ENCODE results near the gene RGS7.
"Not testable (repeated sequence)": the region's sequence is repeated elsewhere in the genome, so short reads cannot be mapped to it uniquely, and the experiment has no call there.

The RGS7 gene

DNA sequence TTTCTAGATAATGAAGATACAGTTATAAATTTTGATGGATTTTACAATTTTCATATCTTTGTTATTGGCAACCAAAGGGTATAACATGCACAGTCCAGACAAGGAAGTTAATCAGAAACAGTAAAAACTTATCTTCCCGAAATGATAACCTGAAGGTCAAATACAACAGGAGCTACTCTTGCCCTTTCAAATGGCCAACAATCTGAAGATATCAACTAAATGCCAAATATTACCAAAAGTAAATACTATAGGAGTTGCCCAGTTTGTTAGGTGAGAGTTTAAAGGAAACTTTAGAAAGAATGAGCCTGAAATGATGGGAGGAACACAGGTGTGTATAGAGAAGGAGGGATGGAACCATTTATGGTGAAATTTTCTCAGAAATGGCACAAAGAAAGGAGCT lies 153.2 kb downstream of the RGS7 start:
- DNase-seq: no peak

DNA sequence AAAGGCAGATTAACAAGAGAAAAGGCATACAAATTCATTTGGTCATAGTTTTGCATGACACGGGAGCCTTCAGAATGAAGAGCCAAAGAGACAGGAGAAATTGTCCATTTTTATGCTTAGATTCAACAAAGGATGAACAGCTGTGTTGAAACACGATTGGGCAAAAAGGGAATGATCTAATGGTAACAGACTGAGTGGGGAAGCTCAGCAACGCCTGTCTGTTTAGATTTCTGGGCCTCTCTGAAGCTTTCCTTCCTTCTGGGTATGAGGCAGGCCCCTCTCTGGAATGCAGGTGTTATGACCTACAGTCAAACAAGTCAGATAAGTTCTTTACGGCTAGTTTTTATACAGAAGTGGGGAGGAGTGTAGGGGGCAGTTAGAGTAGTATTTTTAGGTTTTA lies 154.6 kb downstream of the RGS7 start:
- no peak for DNase-seq

DNA sequence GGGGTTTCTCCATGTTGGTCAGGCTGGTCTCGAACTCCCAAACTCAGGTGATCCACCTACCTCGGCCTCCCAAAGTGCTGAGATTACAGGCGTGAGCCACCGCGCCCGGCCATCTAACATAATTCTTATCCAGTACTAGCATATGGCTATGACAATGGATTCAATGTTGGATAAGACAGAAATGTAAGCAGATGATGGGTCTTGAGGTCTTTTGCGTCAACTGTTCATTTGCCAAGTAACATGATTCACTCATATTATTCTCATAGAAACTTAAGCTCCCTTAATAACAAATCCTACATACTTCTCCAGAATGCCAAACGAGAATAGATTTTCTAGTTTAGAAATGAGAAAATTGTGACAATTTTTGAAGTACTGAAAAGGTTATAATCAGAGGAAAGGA lies 170.3 kb downstream of the RGS7 start:
- DNase-seq: no peak

DNA sequence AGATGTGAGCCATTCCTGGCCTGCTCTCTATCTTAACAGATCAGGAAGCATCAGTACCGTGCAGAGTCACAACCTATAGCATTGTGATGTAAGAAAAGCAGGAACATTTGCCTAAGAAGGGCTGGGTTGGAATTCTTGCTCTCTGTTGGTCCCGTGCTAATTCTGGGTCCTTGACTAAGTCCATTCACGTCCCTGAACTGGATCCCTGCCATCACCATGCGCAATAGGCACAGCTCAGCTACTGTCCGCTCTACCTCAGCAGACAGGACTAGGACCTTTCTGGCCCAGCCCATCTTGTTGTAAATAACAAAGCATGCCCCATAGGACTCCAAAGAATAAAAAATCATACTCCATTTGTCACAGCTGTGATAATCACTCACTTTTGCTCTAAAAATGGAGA lies 175.0 kb downstream of the RGS7 start:
- no peak for DNase-seq

DNA sequence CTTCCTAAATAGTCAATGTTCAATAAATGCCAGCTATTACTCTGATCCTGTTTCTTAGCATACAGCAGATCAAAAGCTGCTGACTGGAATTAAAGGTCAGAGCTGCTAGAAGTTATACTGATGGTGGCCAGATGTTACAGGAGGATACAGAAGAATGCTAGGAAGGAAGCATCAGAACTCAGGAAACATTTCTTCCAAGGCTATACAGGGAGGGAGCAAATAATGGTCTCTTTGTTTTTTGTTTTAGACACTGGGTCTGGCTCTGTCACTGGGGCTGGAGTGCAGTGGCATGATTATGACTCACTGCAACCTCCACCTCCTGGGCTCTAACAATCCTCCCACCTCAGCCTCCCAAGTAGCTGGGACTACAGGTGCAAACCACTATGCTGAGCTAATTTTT lies 175.5 kb downstream of the RGS7 start:
- DNase-seq: no peak

DNA sequence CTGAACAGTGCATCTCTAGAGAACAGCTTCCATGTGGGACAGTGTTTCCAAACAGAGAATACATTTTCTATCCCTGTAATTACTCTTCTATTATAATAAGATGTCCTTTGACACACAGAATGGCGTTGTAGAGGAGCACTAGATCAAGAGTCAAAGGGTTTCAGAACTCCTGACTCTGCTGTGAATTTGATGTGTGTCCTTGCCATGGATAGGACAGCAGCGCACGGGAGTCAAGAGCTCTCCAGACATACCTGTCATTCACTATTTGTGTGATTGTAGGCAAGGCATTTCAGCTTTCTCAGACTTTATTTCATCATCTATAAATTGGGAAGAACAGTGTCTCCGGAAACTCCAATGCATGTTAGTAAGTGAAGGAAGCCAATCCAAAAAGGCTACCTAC lies 176.4 kb downstream of the RGS7 start:
- DNase-seq: no peak

DNA sequence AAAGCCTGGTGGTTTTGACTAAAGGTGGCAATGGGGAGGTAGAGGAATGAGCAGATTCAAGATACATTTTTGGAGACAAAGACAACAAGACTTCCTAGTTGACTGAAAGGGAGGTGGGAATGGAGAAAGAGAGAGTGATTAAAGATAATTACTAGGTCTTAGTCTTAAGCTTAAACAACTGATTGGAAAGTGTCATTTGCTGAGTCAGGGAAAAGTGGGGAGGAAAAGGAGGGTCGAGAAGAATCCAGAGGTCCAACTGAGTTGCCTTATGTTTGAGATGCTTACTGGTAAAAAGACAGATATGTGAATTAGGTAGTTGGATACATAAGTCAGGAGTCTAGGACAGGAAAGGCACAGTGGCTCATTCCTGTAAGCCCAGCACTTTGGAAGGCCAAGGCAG lies 179.3 kb downstream of the RGS7 start:
- no peak for DNase-seq

DNA sequence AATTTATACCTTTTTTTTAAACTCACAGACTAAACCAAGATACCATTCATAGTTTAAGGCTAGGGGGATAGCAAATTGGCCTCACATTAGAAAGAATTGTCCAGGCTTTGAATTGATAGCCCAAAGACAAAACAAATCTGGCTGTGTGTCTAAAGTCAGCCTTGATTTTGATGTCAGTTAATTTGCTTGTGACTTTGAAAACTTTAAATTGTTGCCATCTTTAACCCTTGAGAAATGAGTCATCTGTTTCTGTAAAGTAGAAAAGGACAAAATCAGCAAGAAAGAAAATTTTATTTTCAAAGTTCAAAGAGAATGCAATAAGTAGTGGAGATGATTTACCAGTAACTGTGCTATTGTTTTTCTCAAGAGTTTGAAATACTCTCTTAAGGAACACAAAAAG lies 184.5 kb downstream of the RGS7 start:
- DNase-seq: no peak

DNA sequence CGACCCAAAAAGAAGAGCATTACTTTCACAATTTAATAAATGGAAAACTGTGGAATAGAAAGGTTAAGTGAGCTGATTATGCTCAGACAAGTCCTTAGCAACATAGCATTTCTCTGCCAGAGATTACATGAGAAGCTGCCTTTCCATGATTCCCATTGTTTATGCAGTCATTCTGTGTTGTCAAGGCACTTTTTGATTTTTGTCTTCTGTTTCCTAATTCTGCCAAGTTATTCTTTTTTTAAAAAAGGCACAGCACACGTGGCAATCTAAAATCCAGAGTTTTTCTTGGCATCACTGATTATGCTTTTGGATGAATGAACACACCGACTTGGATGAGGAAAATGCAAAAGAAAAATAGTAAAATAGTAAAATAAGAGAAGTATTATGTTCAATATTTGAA lies 185.0 kb downstream of the RGS7 start:
- DNase-seq: no peak

DNA sequence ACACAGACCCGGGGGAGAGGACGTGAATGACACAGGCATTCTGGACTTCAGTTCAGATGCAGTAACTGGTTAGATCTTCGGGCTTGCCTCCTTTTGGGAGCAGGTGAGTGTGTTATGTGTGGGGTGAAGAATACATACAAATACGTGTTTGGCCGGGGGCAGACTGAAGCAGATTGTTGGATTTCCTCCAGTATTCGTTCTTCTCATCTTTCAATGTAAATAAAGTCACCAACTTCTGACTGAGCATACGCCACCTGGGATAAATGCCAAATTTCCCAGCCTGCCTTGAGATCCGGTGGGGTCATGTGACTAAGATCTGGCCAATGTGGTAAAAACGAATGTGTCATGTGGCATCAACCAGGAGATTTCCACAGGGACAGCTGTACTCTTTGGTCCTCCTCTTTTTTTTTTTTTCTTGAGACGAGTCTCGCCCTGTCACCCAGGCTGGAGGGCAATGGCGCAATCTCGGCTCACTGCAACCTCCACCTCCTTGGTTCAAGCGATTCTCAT lies 189.8 kb downstream of the RGS7 start:
- DNase-seq: peak; percentile 71

DNA sequence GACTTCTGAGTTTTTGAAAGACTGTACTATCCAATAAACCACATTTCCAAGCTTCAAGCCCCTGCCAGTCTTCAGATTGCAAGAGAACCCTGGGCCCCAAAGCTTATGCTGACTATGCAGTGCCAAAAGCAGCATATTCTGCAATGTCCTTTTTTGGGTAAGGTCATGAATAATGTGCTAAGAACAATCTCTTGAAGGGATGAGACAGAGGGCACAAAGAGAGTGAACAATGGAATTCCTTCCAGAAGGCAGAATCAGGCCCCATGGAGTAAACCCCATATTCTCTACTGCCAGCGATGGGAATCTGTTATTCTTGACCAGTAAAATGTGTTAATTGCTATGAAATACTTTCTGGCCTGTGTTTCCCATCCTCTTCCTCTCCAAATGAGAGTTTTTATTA lies 190.4 kb downstream of the RGS7 start:
- DNase-seq: no peak

DNA sequence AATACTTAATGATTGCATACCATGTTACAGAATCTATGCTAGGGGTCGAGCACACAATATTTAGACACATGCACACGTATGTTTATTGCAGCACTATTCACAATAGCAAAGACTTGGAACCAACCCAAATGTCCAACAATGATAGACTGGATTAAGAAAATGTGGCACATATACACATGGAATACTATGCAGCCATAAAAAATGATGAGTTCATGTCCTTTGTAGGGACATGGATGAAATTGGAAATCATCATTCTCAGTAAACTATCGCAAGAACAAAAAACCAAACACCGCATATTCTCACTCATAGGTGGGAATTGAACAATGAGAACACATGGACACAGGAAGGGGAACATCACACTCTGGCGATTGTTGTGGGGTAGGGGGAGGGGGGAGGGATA lies 191.7 kb downstream of the RGS7 start:
- DNase-seq: not testable (repeated sequence)

DNA sequence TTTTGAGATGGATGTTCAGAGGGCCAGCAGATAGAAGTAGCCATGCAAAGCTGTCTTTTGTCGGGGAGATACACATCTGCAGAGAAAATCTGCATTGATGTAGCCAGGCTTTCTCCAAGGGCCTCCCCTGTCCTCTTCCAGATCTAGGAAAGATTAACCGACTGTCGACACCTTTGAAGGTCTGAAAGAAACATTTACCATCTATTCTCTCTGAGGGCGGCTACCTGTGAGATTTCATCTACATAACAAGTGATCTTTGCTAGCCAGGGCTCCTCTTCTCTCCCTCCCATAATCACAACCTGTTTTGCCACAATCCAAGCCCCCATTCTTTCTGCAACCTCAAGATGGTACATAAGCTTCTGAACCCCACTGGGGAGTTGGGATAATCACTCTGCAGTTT lies 193.6 kb downstream of the RGS7 start:
- no peak for DNase-seq

DNA sequence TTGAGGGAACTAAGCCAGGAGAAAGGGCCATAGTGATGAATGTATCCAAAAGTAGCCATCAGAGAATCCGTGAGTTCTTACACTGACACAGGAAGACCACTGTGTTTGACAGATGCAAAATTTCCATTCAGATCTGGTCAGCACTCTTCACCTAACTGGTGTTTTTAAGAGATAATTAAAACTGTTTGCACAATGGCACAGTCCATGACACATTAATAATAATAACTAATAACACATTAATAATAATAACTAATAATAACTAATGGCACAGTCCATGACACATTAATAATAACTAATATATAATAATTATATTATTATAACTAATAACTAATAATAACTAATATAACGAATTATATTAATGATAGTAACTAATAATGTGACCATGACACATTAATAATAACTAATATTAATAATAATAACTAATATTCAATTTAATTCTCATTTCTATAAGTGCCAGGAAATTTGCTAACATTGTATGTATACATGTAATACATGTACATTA lies 195.8 kb downstream of the RGS7 start:
- no peak for DNase-seq

DNA sequence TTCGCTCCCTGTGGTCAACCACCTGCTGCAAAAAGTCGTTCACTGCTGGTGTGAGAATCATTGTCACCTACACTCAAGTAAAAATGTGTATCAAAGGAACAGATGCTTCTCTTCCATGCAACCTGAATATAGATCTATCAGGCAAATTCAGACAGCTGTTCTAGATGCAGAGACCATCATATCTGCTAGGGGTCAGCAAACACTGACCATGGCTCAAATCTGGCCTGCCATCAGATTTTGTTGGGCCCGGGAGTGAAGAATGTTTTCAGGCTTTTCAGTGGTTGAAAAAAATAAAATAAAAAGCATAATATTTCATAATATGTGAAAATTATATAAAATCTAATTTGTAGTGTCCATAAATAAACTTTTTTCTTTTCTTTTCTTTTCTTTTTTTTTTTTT lies 199.6 kb downstream of the RGS7 start:
- no peak for DNase-seq

DNA sequence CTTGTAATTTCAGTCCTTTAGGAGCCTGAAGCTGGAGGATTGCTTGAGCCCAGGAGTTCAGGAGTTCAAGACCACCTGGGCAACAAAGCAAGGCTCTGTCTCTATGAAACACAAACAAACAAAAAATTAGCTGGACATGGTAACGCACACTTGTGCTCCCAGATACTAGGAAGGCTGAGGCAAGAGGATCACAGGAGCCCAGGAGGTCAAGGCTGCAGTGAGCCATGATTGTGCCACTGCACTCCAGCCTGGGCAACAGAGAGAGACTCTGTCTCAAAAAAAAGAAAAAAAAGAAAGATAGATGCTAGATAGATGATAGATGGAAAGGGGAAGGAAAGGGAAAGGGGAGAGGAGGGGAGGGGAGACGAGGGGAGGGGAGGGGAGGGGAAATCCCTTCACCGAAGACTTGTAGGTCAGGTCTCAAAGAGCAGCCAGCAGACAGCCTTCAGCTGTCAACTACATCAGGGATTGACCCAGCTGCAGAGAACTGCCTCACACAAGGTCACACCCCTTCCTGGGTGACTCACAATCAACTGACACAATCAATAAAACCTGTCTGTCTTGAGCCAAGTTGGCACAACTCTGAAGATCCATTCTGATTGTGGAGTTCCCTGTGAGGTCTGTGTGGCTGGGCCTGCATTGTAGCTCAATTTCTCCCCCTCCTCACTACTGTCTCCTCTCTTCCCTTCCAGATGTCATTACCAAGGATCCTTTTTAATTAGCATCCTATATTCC lies 200.6 kb downstream of the RGS7 start:
- DNase-seq: no peak

DNA sequence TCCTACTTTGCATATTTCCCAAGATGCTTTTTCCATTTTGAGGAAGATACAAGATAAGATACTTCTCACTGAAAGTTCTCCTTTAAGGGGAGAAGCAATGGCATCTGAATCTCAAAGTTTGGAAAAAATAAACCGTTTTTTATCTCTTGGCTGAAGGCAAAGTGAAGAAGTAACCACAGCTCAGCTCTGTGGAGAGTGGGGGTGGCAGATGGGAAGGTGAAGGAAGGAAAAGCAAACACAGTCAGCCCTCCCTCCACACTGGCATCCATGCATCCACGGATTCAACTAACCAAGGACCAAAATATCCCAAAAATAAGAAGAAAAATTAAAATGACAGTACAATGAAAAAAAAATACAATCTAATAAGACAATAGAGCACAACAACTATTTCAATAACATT lies 211.1 kb downstream of the RGS7 start:
- DNase-seq: no peak

DNA sequence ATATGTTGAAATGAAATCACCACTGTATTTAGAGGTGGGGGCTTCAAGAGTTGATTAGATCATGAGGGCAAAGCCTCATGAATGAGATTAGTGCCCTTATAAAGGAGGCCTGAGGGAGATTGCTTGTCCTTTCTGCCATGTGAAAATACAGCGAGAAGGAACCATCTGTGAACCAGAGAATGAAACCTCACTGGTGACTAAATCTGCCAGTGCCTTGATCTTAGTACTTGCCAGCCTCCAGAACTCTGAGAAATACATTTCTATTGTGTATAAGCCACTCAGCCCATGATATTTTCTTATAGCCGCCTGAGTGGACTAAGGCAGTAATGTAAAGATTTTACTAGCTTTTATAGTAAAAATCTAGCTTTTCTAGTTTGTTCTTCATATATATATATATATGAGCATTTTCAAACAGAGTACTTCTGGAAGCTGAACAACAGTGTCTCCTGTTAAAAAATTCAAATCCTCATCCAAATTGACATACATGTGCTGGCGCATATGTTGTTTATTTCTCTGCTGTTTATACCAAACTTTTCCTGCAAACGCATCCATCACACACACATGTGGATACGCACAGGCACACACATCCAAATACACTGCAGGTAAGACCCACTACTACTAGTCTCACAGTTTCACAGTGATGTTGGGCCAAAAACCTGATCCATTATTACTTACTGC lies 213.1 kb downstream of the RGS7 start:
- no peak for DNase-seq

DNA sequence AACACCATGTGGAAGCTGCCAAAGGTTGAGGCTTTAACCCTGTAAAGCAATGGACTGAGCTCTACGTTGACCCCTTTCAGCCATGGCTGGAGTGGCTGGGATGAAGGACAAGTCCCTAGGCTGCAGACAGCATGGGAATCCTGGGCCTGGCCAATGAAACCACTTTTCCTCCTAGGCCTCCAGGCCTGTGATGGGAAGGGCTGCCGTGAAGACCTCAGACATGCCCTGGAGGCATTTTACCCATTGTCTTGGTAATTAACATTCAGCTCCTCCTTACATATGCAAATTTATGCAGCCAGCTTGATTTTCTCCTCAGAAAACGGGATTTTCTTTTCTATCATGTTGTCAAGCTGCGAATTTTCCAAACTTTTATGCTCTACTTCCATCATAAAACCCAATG lies 214.5 kb downstream of the RGS7 start:
- no peak for DNase-seq

DNA sequence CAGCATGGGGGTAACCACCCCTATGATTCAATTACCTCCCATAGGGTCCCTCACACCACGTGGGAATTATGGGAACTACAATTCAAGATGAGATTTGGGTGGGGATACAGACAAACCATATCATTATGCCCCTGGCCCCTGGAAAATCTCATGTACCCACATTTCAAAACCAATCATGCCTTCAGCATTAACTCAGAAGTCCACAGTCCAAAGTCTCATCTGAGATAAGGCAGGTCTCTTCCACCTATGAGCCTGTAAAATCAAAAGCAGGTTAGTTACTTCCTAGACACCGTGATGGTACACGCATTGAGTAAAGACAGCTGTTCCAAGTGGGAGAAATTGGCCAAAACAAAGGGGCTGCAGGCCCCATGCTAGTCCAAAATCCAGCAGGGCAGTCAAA lies 215.4 kb downstream of the RGS7 start:
- not testable (repeated sequence) for DNase-seq

DNA sequence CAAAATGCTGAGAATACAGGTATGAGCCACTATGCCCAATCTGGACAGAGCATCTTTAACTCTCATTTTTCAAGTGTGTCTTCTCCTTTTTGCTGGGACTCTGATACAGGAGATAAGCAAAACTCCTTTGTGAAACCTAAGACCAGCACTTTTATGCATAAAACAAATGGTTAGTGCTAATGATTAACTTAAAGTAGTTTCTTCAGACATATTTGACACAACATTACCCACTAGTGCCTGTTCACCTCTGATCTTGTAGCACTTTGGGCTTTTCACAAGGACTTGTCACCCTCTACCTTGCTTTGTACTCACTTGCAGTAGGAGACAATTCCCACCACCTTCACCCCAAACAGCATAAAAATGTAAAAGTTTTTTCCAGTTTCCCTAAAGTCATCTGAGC lies 216.3 kb downstream of the RGS7 start:
- DNase-seq: no peak

DNA sequence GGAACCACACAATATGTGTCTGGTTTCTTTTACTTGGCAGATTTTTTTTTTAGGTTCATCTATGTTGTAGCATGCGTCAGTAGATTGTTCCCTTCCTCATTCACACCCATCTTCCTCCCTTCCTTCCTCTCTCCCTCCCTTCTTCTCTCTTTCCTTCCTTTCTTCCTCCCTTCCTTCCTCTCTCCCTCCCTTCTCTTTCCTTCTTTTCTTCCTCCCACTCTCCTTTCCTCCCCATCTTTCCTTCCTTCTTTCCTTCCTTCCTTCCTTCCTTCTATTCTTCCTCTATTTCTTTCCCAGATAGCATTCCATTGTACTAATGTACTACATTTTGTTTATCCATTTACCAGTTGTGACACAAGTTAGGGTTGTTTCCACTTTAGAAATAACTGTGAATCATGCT lies 218.0 kb downstream of the RGS7 start:
- no peak for DNase-seq

DNA sequence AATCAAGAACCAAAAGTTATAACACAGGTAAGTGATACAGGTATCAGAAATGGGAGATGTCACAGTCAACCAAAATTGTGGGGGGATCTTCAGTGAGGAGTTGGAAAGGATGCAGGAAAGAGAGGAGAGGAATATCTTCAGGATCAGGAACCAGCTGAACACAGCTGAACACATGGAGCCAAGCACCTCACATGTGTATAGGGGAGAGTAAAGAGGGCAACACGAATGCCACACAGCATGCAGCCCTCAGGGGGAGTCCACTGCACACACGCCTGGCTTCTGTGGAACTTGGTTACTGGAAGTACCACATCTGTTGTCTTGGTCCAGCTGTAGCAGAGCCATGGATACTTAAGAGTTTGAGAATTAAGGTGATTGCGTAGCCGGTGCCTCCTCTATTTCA lies 218.8 kb downstream of the RGS7 start:
- no peak for DNase-seq

DNA sequence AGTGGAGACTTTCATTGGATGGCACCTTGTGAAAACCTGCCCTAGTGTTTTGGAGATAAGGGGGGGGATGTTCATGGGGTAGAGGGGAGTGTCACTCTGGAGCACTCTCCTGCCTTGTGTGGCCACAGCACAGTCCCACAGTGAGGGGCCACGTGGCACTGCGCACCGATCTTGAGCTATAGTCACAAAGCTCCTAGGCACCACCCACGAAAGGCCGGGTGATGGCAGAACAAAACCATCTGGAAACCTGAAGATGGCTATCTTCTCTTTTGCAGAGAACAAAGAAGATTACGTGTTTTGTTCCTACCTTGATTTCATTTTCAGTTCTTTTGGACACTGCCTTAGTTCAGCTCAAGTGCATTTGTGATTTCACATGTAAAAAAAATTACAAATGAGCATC lies 220.6 kb downstream of the RGS7 start:
- DNase-seq: no peak
